ENCODE measurements around the gene KLK4. TPM values are rescaled to one million over a fixed set of nuclear protein-coding genes. Genes with fewer than 3 reads are reported as not detected.
A peak's percentile ranks its signal among the peaks of the same experiment; 100 is the strongest.

The KLK4 gene
- total and polyA plus RNA-seq, 9 of the 15 experiments (the other 6 are each of a cell fraction or from before 2014, with no cell fraction given) = not detected

GRCh38 chr19:50899569-50899968 is 11.6 kb downstream of the KLK4 start (continued):
- TF ChIP-seq MGA (IDR thresholded peaks at IDR 0.05) (no peak), GATA2 (CRISPR knock-in tag; IDR thresholded peaks at IDR 0.05) (no peak), ZNF324 (CRISPR knock-in tag; IDR thresholded peaks at IDR 0.05) (no peak), KLF10 (CRISPR knock-in tag; IDR thresholded peaks at IDR 0.05) (no peak), TFAM (CRISPR knock-in tag; conservative IDR thresholded peaks at IDR 0.05) (no peak), ZNF444 (CRISPR knock-in tag; IDR thresholded peaks at IDR 0.05) (no peak), HMG20A (CRISPR knock-in tag; conservative IDR thresholded peaks at IDR 0.05) (no peak), THRB (CRISPR knock-in tag; conservative IDR thresholded peaks at IDR 0.05) (no peak), ZBTB11 (CRISPR knock-in tag; IDR thresholded peaks at IDR 0.05) (0 out of 6 replicates have a peak, but pooled peaks of 1 of the 3 experiments have one; percentile 36), PRPF4 (IDR thresholded peaks at IDR 0.05; ENCODE audit: insufficient read depth, low read depth, low read length, poor library complexity, severe bottlenecking) (no peak), PCBP2 (IDR thresholded peaks at IDR 0.05; ENCODE audit: low read depth, low read length, poor library complexity, severe bottlenecking) (no peak), KHSRP (IDR thresholded peaks at IDR 0.05) (no peak)

Data from K562 (cell line).